ENCODE measurements around the gene SHROOM1.

DNA sequence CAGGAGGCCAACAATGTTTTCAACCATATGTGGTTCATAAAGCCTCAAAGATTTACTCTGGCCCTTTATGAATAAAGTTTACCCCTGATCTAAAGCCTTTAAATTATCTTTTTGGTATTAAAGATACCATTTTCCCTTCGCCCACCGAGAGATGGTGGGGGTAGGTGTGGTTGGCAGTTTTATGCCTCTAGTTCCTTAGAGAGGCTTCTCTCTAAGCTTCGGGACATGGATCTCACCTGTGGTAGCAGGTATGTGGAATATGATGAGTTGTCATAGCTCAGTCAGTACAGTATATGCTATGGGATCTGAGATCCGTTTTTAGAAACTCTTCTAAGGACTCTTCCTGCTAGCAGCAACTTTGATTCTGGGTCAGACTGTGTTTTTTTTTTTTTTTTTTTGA lies 38.3 kb upstream of the SHROOM1 start:
- TF ChIP-seq, protein P1, sequence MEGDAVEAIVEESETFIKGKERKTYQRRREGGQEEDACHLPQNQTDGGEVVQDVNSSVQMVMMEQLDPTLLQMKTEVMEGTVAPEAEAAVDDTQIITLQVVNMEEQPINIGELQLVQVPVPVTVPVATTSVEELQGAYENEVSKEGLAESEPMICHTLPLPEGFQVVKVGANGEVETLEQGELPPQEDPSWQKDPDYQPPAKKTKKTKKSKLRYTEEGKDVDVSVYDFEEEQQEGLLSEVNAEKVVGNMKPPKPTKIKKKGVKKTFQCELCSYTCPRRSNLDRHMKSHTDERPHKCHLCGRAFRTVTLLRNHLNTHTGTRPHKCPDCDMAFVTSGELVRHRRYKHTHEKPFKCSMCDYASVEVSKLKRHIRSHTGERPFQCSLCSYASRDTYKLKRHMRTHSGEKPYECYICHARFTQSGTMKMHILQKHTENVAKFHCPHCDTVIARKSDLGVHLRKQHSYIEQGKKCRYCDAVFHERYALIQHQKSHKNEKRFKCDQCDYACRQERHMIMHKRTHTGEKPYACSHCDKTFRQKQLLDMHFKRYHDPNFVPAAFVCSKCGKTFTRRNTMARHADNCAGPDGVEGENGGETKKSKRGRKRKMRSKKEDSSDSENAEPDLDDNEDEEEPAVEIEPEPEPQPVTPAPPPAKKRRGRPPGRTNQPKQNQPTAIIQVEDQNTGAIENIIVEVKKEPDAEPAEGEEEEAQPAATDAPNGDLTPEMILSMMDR (IDR thresholded peaks at IDR 0.05; ENCODE audit: low read depth, low read length), result no peak
- TF ChIP-seq POLR2A (IDR thresholded peaks at IDR 0.05; ENCODE audit: extremely low read depth, insufficient read length), result no peak
